ENCODE results near the gene ARL3.
"Not testable (repeated sequence)": the region's sequence is repeated elsewhere in the genome, so short reads cannot be mapped to it uniquely, and the experiment has no call there.

The ARL3 gene

DNA sequence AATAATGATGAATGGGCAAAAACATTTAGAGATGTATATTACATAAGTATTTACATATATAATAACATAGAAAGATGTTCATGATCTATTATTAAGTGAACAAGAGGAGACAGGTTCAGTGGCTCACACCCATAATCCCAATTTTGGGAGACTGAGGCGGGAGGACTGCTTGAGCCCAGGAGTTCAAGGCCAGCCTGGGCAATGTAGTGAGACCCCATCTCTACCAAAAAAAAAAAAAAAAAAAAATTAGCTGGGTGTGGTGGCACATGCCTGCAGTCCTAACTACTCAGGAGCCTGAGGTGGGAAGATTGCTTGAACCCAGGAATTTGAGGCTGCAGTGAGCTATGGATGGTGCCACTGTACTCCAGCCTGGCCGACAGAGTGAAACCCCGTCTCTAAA lies 12.4 kb downstream of the ARL3 start:
- no peak for DNase-seq

DNA sequence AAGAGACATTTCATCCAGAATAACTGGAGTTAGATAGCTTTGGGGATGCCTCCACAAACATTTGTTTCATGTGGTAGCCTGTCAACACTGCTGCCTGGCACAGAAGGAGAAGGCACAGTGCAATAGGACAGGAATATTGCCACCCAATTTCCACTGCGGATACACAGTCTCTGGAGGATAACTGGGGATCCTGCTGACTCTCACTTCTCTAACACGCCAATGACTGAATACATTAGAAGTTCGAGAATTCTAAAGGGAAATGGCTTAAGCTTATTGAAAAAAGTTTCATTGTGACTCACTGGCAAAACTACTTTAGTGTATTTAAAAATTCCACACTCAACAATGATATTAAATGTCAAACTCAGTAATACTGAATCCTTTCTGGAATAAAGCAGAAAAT lies 12.9 kb downstream of the ARL3 start:
- no peak for DNase-seq

DNA sequence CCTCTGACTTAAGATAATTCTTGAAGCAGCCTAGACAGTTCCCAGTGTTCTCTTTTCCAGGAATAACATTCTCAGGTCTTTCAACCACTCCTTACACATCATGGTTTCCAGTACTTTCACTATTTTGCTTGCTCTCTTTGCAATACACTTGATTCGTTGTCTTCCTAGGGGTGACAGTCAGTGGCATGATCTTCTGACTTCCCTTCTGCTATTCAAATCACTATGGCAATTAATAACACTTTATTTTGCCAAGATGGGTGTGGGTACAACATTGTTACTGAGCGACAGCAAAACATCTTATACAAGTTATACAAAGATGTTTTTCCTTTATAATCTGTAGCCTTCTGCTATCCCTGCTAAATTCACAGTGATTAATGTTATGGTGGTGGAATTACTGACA lies 15.3 kb downstream of the ARL3 start:
- DNase-seq = no peak

GRCh38 chr10:102696736-102697135 lies 17.5 kb downstream of the ARL3 start:
- DNase-seq = no peak

GRCh38 chr10:102695401-102695800 lies 18.8 kb downstream of the ARL3 start:
- DNase-seq = not testable (repeated sequence)

GRCh38 chr10:102691285-102692066 lies 22.7 kb downstream of the ARL3 start:
- no peak for DNase-seq

DNA sequence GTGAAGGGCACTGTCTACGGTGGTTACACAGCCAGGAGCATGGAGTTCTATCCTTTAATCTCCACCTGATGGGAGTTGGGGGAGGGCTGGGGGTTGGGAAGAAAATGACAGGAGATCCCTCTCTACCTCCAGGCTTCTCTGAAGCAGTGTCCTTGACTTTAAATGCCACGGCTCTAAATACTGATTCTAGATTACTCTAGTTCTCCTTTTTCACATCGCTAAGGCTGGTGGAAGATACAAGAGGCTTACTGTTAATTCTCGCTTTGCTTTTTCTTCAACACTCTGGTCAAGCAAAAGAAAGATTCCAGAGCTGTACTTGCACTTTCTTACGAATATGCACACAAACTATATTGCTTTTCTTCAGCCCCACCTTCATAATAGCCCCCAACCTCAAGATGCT lies 30.5 kb downstream of the ARL3 start:
- DNase-seq = no peak

DNA sequence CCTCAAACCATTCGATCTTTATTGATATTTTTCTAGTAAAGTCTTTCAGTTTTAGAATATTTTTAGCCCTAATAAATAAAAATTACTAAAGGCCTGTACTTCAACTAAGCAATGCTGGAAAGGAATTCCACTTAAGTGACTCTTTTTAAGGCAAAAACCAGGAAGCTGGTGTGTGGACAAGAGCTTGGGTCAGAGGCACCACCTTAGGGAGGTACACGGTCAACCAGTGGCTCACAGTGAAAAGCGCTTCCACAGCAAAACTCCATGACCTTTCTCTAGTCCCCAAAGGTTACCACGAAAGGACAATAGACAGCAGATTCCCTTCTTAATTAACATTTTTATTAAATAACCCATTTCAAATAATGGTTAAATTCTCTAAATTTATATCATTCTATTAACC lies 31.2 kb downstream of the ARL3 start:
- no peak for DNase-seq

DNA sequence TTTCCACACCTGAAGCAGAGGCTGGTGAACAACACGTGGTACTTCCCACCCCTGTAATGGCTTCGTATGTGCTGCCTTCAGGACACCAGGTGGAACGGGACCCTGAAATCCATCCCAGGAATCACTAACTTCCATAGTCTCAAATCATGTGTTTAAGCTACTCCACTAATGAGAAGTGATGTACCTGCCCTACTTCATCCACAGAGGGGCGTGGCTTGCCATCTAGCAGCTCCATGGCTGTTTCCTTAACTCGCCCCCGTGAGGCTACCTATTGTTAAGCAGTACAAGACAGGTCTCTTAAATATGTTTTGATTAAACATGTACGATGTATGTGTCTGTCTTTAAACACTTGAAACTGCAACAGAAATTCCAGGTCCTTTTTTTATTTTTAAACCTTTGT lies 31.8 kb downstream of the ARL3 start:
- DNase-seq = no peak

DNA sequence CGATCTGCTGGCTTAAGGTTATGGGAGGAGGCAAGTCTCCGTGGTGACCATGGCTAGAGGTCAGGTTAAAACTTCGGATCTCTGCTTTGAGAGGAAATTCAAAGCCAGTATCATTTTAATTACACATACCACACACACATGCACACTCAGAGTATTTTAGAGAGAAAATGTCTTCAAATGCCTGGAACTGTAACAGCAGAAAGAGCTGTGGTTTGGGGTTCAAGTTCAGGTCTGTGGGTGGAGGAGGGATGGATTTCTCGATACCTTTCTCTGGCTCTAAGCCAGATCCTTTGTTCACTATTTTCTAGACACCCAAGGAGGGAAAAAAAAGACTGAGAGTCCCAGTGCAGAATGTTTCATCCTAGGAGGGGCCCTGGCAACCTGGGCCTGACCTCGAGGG lies 32.5 kb downstream of the ARL3 start:
- DNase-seq = no peak

- DNase-seq = no peak
Observed at GRCh38 chr10:102679596-102679995, 34.6 kb downstream of the ARL3 start.

DNA sequence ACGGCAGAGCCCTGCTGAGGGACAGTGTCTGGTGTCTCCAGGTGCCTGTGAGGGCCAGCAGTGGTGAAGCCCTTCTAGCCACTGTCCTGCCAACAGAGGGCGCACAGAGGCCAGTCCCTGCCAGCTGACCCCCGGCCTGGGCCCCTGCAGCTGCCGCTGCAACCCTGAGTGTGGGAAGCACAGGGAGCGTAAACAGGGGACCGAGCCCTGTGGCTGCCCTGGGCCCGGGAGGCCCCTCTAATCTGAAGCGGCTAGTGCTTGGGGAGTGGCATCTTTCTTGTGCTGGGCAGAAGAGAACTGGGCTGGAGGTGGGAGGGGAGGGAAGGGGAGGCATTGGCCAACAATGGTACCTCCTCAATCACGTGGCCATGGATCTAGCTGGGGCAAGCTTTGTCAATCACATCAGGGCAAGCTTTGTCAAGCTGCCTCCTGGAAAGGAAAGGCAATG lies 35.3 kb downstream of the ARL3 start:
- DNase-seq = peak; percentile 34 to 44

- DNase-seq = no peak
Observed at GRCh38 chr10:102678068-102678400, 36.2 kb downstream of the ARL3 start.

GRCh38 chr10:102677331-102678067 lies 36.7 kb downstream of the ARL3 start:
- no peak for DNase-seq

DNA sequence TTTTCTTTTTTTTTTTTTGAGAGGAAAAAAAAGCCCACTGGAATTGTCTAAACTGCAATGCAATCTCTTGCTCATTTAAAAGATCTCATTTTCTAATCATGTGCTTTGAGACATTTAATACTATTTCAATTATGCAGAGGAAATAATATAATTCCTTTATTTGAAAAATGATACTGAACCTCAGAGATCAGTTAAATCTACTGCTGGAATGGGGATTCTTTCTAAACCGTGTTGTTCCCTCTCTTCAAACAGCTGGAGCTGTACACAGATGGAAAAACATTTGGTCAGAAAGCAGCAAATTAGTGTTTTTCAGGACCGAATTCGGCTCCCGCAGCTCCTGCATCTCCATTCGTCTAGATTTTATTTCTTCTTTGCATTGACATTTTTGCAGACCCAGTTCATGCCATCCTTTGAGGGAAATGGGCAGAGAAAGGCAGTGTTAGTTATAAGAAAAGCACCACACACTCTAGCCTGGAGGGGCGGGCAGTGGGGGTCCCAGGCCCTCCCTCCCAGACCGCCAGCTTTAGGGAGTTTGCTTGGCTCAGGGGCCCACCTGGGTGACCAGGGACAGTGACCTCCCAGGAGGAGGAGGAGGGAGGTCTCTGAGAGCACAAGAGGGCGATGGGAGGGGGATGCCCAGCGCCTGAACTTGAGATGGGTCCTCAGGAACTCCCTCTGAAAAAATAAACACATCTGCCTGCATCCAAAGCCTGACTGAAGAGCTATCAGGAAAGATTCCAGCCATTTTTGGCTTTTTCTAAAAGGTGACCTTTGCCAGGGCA lies 37.5 kb downstream of the ARL3 start:
- no peak for DNase-seq

GRCh38 chr10:102675666-102676533 lies 38.3 kb downstream of the ARL3 start:
- no peak for DNase-seq

DNA sequence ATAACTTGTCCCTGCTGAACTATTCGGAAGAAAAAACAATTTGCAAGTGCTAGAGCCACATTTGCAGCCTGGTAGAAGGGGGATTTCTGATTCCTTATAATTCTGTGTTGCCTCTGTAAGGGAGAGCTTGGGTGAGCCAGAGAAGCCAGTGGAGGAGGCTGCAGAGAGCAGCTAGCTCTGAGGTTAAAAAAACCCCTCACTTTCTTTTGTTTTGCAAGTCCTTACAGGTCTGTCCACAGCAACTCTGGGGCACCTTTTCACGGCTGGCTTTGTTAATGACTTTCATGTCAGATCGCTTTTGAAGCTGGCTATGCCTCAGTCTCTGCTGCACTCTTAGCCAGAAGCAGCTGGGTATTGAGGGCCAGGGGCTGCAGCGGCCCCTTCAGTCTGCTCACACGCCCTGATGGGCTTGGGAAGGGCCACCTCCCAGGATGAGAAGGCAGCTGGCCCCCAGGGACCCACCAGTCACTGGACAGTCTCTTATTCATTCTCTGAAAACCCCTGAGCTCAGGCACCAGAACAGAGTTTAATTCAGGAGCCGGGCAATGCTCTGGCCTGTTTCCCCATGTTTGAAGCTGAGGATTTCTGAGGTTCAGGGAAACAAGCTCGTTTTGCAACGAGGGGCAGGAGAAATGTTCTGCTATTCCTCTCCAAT lies 39.1 kb downstream of the ARL3 start:
- DNase-seq = no peak

- DNase-seq = no peak
Observed at GRCh38 chr10:102674566-102674965, 39.6 kb downstream of the ARL3 start.

- peak; percentile 63 to 72 for DNase-seq
Observed at GRCh38 chr10:102673819-102674511, 40.2 kb downstream of the ARL3 start.

GRCh38 chr10:102673236-102673818 lies 40.9 kb downstream of the ARL3 start:
- DNase-seq = no peak

DNA sequence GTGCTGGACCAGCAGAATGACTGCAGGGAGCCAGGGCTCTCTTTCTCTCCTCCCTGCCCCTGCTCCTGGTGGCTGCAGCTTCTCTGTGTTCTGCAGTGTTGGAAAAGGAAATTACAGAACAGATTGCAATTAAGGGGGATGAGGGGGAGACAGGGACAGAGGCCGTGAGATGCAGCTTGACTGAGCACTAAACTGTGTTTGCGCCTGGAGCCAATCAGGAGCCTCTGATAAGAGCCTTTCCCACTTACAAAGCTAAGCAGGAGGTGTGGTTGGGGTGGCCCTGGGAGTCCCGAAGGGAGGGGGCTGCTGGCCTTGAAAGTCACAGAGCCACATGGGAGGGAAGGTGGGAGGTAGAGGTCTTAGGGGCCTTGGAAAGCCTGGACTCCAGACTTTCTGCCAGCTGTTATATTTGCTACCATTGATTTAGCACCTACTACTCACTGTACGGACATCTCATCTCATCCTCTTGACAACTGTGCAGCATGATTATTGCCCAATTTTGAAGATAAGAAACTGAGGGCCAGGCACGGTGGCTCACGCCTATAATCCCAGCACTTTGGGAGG lies 43.2 kb downstream of the ARL3 start:
- no peak for DNase-seq
